CD14-positive monocyte (primary cell): ENCODE measurements around the gene EML1. TPM values are rescaled to one million over a fixed set of nuclear protein-coding genes. Genes with fewer than 3 reads are reported as not detected.

ENCODE experiments used
- DNase-seq, 3 donors: peaks; one replicate each; pipeline ENCODE4 v3.0.0-alpha.2; 2011 to 2022
- H2AFZ ChIP-seq: 2 replicates; pipeline ENCODE4 v1.6.0; 2012; ENCODE audit warnings: mild to moderate bottlenecking, low read depth, low read length, inconsistent platforms; ENCODE audit not compliant: insufficient read depth, poor library complexity, severe bottlenecking
- H3K27ac ChIP-seq, 2 donors: 1 replicate in 1 of 2; 2 replicates in 1 of 2; pipeline ENCODE4 v1.5.1; 2012 to 2013; ENCODE audit warnings: low read length in 2 of 2, control low read depth in 1 of 2, inconsistent platforms in 1 of 2, low read depth in 1 of 2, mild to moderate bottlenecking in 1 of 2
- H3K27me3 ChIP-seq, 2 donors: one replicate each; pipeline versions ENCODE4 v1.6.0 to v1.6.1; 2011 to 2013; ENCODE audit warnings: low read length in 2 of 2; ENCODE audit not compliant: control insufficient read depth in 2 of 2, insufficient read depth in 2 of 2
- H3K36me3 ChIP-seq, 2 donors: replicated peaks in 1 of 2; 1 replicate in 1 of 2; 2 replicates in 1 of 2; pipeline versions ENCODE4 v1.5.1 to v1.6.1; 2012 to 2013; ENCODE audit warnings: low read length in 2 of 2, control low read depth in 1 of 2, inconsistent platforms in 1 of 2, mild to moderate bottlenecking in 1 of 2; ENCODE audit not compliant: insufficient read depth in 2 of 2, control insufficient read depth in 1 of 2
- H3K4me1 ChIP-seq, 2 donors: 1 replicate in 1 of 2; 2 replicates in 1 of 2; pipeline versions ENCODE4 v1.5.1 to v1.6.1; 2012 to 2013; ENCODE audit warnings: low read length in 2 of 2, control low read depth in 1 of 2, inconsistent platforms in 1 of 2, mild to moderate bottlenecking in 1 of 2, moderate library complexity in 1 of 2; ENCODE audit not compliant: insufficient read depth in 2 of 2, control insufficient read depth in 1 of 2
- H3K4me2 ChIP-seq: replicated peaks from 2 replicates; pipeline ENCODE3; 2012; ENCODE audit warnings: low read length, moderate library complexity, mild to moderate bottlenecking; ENCODE audit not compliant: poor library complexity, severe bottlenecking; ENCODE audit errors: extremely low read depth
- H3K4me3 ChIP-seq, 3 experiments: fragments of 200-600 bp in 1 of 3; sonication (generic) in 1 of 3; replicated peaks in 1 of 3; 1 replicate in 2 of 3; 2 replicates in 1 of 3; pipeline ENCODE4 v1.5.1; 2011 to 2013; ENCODE audit warnings: low read length in 3 of 3, mild to moderate bottlenecking in 3 of 3, control low read depth in 2 of 3, low read depth in 2 of 3, inconsistent platforms in 1 of 3, moderate library complexity in 1 of 3
- H3K79me2 ChIP-seq: 2 replicates; pipeline ENCODE4 v1.6.0; 2012; ENCODE audit warnings: mild to moderate bottlenecking, control low read depth, inconsistent platforms, low read length, moderate library complexity; ENCODE audit not compliant: insufficient read depth
- H3K9ac ChIP-seq: 2 replicates; pipeline ENCODE4 v1.6.0; 2017; ENCODE audit warnings: low read length, mild to moderate bottlenecking; ENCODE audit not compliant: insufficient read depth, poor library complexity, severe bottlenecking
- H3K9me3 ChIP-seq, 2 donors: replicated peaks in 1 of 2; 1 replicate in 1 of 2; 2 replicates in 1 of 2; pipeline versions ENCODE4 v1.5.1 to v1.6.1; 2012 to 2013; ENCODE audit warnings: low read length in 2 of 2, control low read depth in 1 of 2; ENCODE audit not compliant: control insufficient read depth in 1 of 2, insufficient read depth in 1 of 2
- H4K20me1 ChIP-seq: 2 replicates; pipeline ENCODE4 v1.6.0; 2012; ENCODE audit warnings: mild to moderate bottlenecking, low read length, control low read depth, moderate library complexity; ENCODE audit not compliant: insufficient read depth
- H3K27ac Mint-ChIP-seq, 7 donors: one replicate each; pipeline ENCODE4 v1.8.0; 2020; ENCODE audit warnings: mild to moderate bottlenecking in 7 of 7, mixed read lengths in 7 of 7, moderate library complexity in 6 of 7, inconsistent platforms in 2 of 7
- H3K27me3 Mint-ChIP-seq, 3 donors: one replicate each; pipeline ENCODE4 v1.8.0; 2021 to 2022; ENCODE audit warnings: low read depth in 3 of 3, mild to moderate bottlenecking in 3 of 3, mixed read lengths in 3 of 3, moderate library complexity in 3 of 3, inconsistent platforms in 1 of 3
- H3K36me3 Mint-ChIP-seq, 2 donors: one replicate each; pipeline ENCODE4 v1.8.0; 2020; ENCODE audit warnings: mixed read lengths in 2 of 2, inconsistent platforms in 1 of 2, mild to moderate bottlenecking in 1 of 2
- H3K4me1 Mint-ChIP-seq: one replicate; pipeline ENCODE4 v1.8.0; 2020; ENCODE audit warnings: mild to moderate bottlenecking, mixed read lengths
- H3K4me3 Mint-ChIP-seq, 2 donors: one replicate each; pipeline ENCODE4 v1.8.0; 2020; ENCODE audit warnings: mild to moderate bottlenecking in 2 of 2, mixed read lengths in 2 of 2, moderate library complexity in 1 of 2
- H3K9me3 Mint-ChIP-seq, 7 donors: one replicate each; pipeline ENCODE4 v1.8.0; 2020 to 2022; ENCODE audit warnings: mixed read lengths in 7 of 7, mild to moderate bottlenecking in 6 of 7, moderate library complexity in 6 of 7, inconsistent platforms in 2 of 7
- WGBS: methylation state at CpG from one replicate; pipeline ENCODE4 v1.1.5; 2013; ENCODE audit warnings: missing lambda C conversion rate; ENCODE audit not compliant: insufficient coverage; 5-methylcytosine and 5-hydroxymethylcytosine counted together
- intact Hi-C, 2 donors: fragments of 100-400 bp; cut with micrococcal nuclease; formaldehyde crosslinking; loops; one replicate each; pipeline versions ENCODE4 v1.15.0 to v1.15.1; 2023
- polyA plus RNA-seq, 3 donors: library from polyadenylated mRNA; depleted of rRNA in 1 of 3; unstranded in 2 of 3; stranded (reverse) in 1 of 3; fragments of 300-500 nt in 2 of 3; fragments of >200 nt in 1 of 3; fragmentation: Illumina TruSeq in 2 of 3; gene quantifications; 1 replicate in 2 of 3; 2 replicates in 1 of 3; pipeline ENCODE4 v1.2.3, GENCODE V29; 2012 to 2021
- TF ChIP-seq, protein P1 (sequence below): fragments of 200-600 bp; IDR thresholded peaks from one replicate; pipeline ENCODE4 v1.8.0; 2022; ENCODE audit warnings: antibody characterized with exemption, mild to moderate bottlenecking

EML1 gene
- polyA plus RNA-seq, 3 donors: not detected

DNA sequence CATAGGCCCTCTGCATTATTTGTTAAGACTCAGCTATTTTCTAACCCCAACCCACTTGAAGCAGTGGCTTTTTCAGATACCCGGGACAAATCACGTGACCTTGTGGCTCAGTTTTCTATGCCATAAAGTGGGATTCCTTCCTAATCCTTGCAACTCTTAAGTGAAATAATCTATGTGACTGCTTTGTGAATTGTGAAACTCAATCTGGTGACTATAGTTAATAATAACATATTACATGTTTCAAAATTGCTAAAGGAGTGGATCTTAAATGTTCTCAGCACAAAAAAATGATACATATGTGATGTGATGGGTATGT is 17.3 kb downstream of the EML1 start:
- H3K9me3 ChIP-seq: no peaks in the 10 kb centered on the region
- no peaks in the 10 kb centered on the region for H4K20me1 ChIP-seq
- no peak overlapping the region for H3K4me3 ChIP-seq
- H3K27me3 ChIP-seq: peaks cover 0 to 4% of the 10 kb centered on the region in 2 donors
- TF ChIP-seq, protein P1, sequence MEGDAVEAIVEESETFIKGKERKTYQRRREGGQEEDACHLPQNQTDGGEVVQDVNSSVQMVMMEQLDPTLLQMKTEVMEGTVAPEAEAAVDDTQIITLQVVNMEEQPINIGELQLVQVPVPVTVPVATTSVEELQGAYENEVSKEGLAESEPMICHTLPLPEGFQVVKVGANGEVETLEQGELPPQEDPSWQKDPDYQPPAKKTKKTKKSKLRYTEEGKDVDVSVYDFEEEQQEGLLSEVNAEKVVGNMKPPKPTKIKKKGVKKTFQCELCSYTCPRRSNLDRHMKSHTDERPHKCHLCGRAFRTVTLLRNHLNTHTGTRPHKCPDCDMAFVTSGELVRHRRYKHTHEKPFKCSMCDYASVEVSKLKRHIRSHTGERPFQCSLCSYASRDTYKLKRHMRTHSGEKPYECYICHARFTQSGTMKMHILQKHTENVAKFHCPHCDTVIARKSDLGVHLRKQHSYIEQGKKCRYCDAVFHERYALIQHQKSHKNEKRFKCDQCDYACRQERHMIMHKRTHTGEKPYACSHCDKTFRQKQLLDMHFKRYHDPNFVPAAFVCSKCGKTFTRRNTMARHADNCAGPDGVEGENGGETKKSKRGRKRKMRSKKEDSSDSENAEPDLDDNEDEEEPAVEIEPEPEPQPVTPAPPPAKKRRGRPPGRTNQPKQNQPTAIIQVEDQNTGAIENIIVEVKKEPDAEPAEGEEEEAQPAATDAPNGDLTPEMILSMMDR: no peak
- no peaks in the 10 kb centered on the region for H3K79me2 ChIP-seq
- Mint-ChIP-seq H3K4me3 (no peak overlapping the region), H3K4me1 (no peaks in the 10 kb centered on the region), H3K36me3 (no peaks in the 10 kb centered on the region), H3K27ac (no peak overlapping the region), H3K9me3 (peaks cover 0 to 3% (median 0%) of the 10 kb centered on the region in 7 donors), H3K27me3 (peaks cover 14 to 34% (median 25%) of the 10 kb centered on the region in 3 donors)
- no peak for DNase-seq
- no peak overlapping the region for H3K9ac ChIP-seq
- H2AFZ ChIP-seq: no peak overlapping the region
- H3K4me2 ChIP-seq: no peak overlapping the region
- intact Hi-C loops: no loop called here
- H3K36me3 ChIP-seq: no peaks in the 10 kb centered on the region
- no CpG with 5 or more reads among the region's 2 CpGs for whole genome bisulfite sequencing
- no peaks in the 10 kb centered on the region for H3K4me1 ChIP-seq
- no peak overlapping the region for H3K27ac ChIP-seq

DNA sequence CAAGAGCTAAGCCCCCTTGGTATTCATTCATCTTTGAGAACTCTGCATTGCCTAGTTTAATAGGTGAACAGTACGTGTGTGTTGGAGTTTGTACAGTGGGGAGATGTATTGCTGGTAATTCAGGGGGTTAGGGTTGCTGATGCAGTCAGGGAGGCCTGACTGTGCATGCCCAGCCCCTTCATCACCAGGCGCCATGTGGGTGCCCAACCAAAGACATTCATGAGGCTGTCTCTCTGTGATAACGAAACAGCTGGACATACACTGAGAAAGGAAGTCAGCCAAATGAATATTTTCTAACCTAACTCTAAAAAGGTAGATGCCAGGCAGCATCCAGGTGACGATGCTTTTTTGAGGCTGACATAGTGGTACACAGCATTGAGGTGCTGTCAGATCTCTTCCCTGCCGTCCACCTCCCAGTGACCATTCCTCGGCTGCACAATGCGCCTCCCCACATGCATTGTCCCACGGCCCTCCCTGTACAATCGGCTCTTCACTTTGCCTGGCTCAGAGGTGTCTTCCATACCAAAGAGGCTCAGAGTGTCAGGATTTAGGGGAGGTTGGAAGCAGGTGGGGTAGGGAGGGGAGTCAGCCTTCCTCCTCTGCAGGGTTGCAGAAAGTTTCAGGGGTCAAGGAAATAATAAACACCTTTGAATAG is 19.0 kb downstream of the EML1 start:
- Mint-ChIP-seq H3K27ac (peak overlapping the region in 1 of 7 donors; percentile 55), H3K9me3 (peaks cover 0 to 3% (median 0%) of the 10 kb centered on the region in 7 donors), H3K4me3 (no peak overlapping the region), H3K27me3 (peaks cover 9 to 34% (median 22%) of the 10 kb centered on the region in 3 donors), H3K4me1 (no peaks in the 10 kb centered on the region), H3K36me3 (no peaks in the 10 kb centered on the region)
- DNase-seq: no peak
- Histone ChIP-seq H3K4me2 (no peak overlapping the region), H3K27ac (no peak overlapping the region), H3K9ac (no peak overlapping the region), H3K9me3 (no peaks in the 10 kb centered on the region), H2AFZ (no peak overlapping the region), H3K4me3 (no peak overlapping the region), H3K4me1 (no peaks in the 10 kb centered on the region), H4K20me1 (no peaks in the 10 kb centered on the region), H3K36me3 (no peaks in the 10 kb centered on the region), H3K27me3 (peaks cover 0 to 6% of the 10 kb centered on the region in 2 donors), H3K79me2 (no peaks in the 10 kb centered on the region)
- TF ChIP-seq, protein P1: no peak
- intact Hi-C loops: no loop called here
- WGBS: 92% methylated on average over 4 of the region's 9 CpGs
